ENCODE data around the gene CRYBB2. TPM values are rescaled to one million over a fixed set of nuclear protein-coding genes. Genes with fewer than 3 reads are reported as not detected.
"Not testable (repeated sequence)": the region's sequence is repeated elsewhere in the genome, so short reads cannot be mapped to it uniquely, and the experiment has no call there.

Gene CRYBB2
- total RNA-seq, result under 1 TPM in 1 of 2 donors, not detected in 1; 0.51 TPM

DNA sequence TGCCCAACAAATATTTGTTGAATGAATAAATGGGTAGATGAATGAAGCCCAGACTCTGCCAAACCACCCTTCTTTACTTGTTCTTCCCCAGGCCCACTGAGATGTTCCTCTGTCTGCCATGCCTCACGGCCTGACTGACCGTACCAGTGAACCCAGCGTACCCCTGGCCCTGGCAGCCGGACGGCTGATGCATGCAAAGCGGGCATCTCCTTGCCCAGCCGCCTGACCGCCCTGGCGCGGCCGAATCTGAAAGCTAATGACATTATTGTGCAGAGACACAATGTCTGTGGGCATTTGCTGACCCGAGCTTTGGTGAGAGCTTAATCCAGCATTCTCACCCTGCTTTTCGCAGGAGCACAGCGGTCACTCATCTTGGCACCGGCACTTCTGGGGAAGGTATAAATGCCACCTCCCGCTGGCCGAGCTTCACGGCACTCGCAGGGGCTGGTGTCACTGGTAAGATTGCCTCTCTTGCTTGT, at the start of gene CRYBB2:
CRYBB2 (plus strand) TSS at position 429 of the 479 bp plus-strand sequence. CDS start 1,791 bp downstream, outside the sequence.
- Mint-ChIP-seq H3K27me3 (ENCODE audit: low read depth) (peaks cover 12% of the 10 kb centered on the region), H3K9me3 (no peaks in the 10 kb centered on the region), H3K36me3 (ENCODE audit: insufficient read depth in 2 of 2) (no peaks in the 10 kb centered on the region), H3K27ac (no peak within 1 kb of the TSS), H3K4me3 (no peak within 1 kb of the TSS), H3K4me1 (ENCODE audit: low read depth) (no peaks in the 10 kb centered on the region)
- DNase-seq, result no peak
- no peak for ATAC-seq (replicated peaks in 1 of 2)

DNA sequence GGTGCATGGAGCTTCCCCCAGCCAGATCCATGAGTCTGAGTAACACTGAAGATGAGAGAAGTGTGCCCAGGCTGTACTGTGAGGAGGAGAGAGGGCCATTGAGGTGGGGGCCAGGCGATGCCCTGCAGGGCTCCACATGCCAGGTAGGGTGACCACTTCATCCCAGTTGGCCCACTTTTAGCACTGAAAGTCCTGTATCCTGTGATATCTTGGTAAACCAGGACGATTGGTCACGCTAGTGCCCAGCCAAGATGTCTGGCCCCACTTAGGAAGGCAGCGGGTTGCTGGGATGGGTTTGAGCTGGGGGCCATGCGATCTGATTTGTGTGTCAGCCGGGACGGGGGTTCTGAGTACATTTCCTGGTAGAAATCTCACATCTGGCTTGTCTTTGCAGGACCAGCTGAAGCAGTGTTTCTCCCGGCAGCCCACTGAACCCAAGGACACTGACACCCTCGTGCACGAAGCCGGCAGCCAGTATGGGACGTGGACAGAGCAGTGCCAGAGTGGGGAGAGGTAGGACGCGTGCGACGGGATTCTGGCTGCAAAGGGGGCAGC, 48.9 kb upstream of the CRYBB2 start:
- Mint-ChIP-seq H3K36me3 (ENCODE audit: insufficient read depth in 2 of 2) (no peaks in the 10 kb centered on the region), H3K4me3 (no peak overlapping the region), H3K9me3 (no peaks in the 10 kb centered on the region), H3K27ac (no peak overlapping the region), H3K27me3 (ENCODE audit: low read depth) (no peaks in the 10 kb centered on the region), H3K4me1 (ENCODE audit: low read depth) (no peaks in the 10 kb centered on the region)
- no peak for DNase-seq
- ATAC-seq (replicated peaks in 1 of 2), result no peak

- Mint-ChIP-seq H3K27me3 (ENCODE audit: low read depth) (no peaks in the 10 kb centered on the region), H3K9me3 (no peaks in the 10 kb centered on the region), H3K4me1 (ENCODE audit: low read depth) (no peaks in the 10 kb centered on the region), H3K27ac (no peak overlapping the region), H3K36me3 (ENCODE audit: insufficient read depth in 2 of 2) (no peaks in the 10 kb centered on the region), H3K4me3 (no peak overlapping the region)
- DNase-seq (peak; percentile 28 to 39), ATAC-seq (replicated peaks in 1 of 2) (peak in 1 of 2 donors; percentile 43)
Measured at GRCh38 chr22:25172153-25172552, 47.3 kb upstream of the CRYBB2 start.

DNA sequence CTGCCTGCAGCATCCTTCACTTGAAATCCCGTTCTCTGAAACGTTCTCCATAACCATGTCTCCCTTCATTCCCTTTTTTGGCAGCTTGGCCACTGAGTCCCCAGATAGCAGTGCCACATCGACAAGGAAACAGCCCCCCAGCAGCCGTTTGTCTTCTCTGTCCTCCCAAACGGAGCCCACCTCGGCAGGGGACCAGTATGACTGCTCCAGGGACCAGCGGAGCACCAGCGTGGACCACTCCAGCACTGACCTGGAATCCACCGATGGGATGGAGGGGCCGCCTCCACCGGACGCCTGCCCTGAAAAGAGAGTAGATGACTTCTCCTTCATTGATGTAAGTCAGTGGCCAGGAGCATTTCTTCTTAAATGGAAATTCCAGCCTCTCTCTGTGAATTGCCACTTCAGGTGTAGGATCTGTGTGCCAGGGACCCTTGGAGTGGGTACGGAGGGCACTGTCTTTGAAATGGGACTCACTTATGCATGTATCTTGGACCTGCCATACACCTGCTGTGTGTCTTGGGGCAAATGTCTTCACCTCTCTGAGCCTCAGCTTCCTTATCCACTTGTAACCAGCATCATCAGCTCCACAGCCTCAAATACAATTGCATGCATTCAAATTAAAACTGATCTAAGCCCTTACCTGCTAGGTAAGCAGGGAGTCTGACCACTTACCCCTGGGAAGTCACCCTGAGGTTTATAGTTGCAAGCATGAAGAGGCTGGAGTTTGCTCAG, 45.1 kb upstream of the CRYBB2 start:
- H3K36me3 Mint-ChIP-seq (ENCODE audit: insufficient read depth in 2 of 2), result peaks cover 0 to 1% of the 10 kb centered on the region in 2 donors
- H3K27me3 Mint-ChIP-seq (ENCODE audit: low read depth), result no peaks in the 10 kb centered on the region
- H3K9me3 Mint-ChIP-seq, result peaks cover 0 to 2% of the 10 kb centered on the region in 2 donors
- H3K4me3 Mint-ChIP-seq, result no peak overlapping the region
- H3K27ac Mint-ChIP-seq, result no peak overlapping the region
- no peaks in the 10 kb centered on the region for H3K4me1 Mint-ChIP-seq (ENCODE audit: low read depth)
- no peak for DNase-seq
- ATAC-seq (replicated peaks in 1 of 2), result no peak

DNA sequence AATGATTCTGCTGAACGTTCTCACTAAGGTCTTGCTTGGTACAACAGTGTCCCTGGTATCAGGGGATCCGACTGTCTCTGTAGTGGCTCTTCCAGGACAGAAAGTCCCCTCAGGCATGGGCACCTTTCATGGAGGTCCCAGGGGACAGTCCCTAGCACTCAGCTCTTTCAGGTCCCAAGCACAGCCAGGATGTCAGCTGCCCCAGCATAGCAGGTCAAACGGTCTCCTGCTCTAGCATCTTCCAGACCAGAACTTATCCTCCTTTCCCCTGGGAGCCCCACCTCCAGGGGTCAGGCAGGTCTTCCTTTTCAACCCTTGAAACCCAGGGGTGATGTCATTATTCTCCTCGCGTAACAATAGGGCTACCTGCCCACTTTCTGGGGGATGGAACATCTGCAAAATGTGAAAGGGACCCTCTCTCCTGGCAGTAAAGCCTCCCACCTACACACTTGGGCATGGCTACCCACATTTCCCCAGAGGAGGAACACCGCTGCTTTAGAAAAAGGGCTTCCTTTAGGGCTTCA, 44.5 kb upstream of the CRYBB2 start:
- Mint-ChIP-seq H3K27me3 (ENCODE audit: low read depth) (no peaks in the 10 kb centered on the region), H3K4me1 (ENCODE audit: low read depth) (no peaks in the 10 kb centered on the region), H3K36me3 (ENCODE audit: insufficient read depth in 2 of 2) (peaks cover 0 to 7% of the 10 kb centered on the region in 2 donors), H3K27ac (no peak overlapping the region), H3K4me3 (no peak overlapping the region), H3K9me3 (peaks cover 0 to 7% of the 10 kb centered on the region in 2 donors)
- DNase-seq (no peak), ATAC-seq (replicated peaks in 1 of 2) (no peak)

- H3K27ac Mint-ChIP-seq, result no peak overlapping the region
- no peak overlapping the region for H3K4me3 Mint-ChIP-seq
- no peak for ATAC-seq (replicated peaks in 1 of 2)
- no peaks in the 10 kb centered on the region for H3K27me3 Mint-ChIP-seq (ENCODE audit: low read depth)
- peaks cover 0 to 8% of the 10 kb centered on the region in 2 donors for H3K36me3 Mint-ChIP-seq (ENCODE audit: insufficient read depth in 2 of 2)
- no peak for DNase-seq
- peaks cover 0 to 8% of the 10 kb centered on the region in 2 donors for H3K9me3 Mint-ChIP-seq
- H3K4me1 Mint-ChIP-seq (ENCODE audit: low read depth), result no peaks in the 10 kb centered on the region
Measured at GRCh38 chr22:25176175-25176574, 43.3 kb upstream of the CRYBB2 start.

- no peak overlapping the region for H3K27ac Mint-ChIP-seq
- no peak overlapping the region for H3K4me3 Mint-ChIP-seq
- no peak for ATAC-seq (replicated peaks in 1 of 2)
- no peaks in the 10 kb centered on the region for H3K27me3 Mint-ChIP-seq (ENCODE audit: low read depth)
- peaks cover 0 to 8% of the 10 kb centered on the region in 2 donors for H3K36me3 Mint-ChIP-seq (ENCODE audit: insufficient read depth in 2 of 2)
- no peaks in the 10 kb centered on the region for H3K4me1 Mint-ChIP-seq (ENCODE audit: low read depth)
- no peak for DNase-seq
- peaks cover 0 to 8% of the 10 kb centered on the region in 2 donors for H3K9me3 Mint-ChIP-seq
Measured at GRCh38 chr22:25176799-25177198, 42.6 kb upstream of the CRYBB2 start.

- Mint-ChIP-seq H3K9me3 (peaks cover 0 to 8% of the 10 kb centered on the region in 2 donors), H3K27me3 (ENCODE audit: low read depth) (no peaks in the 10 kb centered on the region), H3K36me3 (ENCODE audit: insufficient read depth in 2 of 2) (peaks cover 0 to 8% of the 10 kb centered on the region in 2 donors), H3K4me1 (ENCODE audit: low read depth) (no peaks in the 10 kb centered on the region), H3K4me3 (no peak overlapping the region), H3K27ac (no peak overlapping the region)
- no peak for DNase-seq
- ATAC-seq (replicated peaks in 1 of 2), result no peak
Measured at GRCh38 chr22:25177226-25177625, 42.2 kb upstream of the CRYBB2 start.

GRCh38 chr22:25177895-25178294, 41.5 kb upstream of the CRYBB2 start:
- DNase-seq (no peak), ATAC-seq (replicated peaks in 1 of 2) (no peak)
- no peaks in the 10 kb centered on the region for H3K27me3 Mint-ChIP-seq (ENCODE audit: low read depth)
- no peaks in the 10 kb centered on the region for H3K4me1 Mint-ChIP-seq (ENCODE audit: low read depth)
- no peak overlapping the region for H3K27ac Mint-ChIP-seq
- peaks cover 0 to 8% of the 10 kb centered on the region in 2 donors for H3K9me3 Mint-ChIP-seq
- peaks cover 0 to 8% of the 10 kb centered on the region in 2 donors for H3K36me3 Mint-ChIP-seq (ENCODE audit: insufficient read depth in 2 of 2)
- no peak overlapping the region for H3K4me3 Mint-ChIP-seq

DNA sequence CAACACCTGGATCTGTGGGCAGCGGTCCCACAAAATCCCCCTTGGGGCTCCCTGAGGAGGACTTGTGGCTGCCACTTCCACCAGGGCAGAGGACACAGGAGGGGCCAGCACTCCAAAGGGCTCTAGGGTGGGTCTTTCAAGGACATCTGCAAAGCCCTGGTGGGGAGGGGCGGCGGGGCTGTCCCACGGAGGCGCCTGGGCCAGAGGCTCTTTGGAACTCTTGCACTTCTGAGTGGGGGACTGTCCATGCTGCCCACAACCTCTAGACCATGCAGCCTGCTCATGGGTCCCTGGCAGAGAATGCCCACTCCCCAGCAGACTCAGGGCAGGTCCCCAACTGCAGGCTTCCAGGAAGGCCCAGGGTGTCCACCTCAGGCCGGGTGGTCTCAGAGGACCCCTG, 41.1 kb upstream of the CRYBB2 start:
- peak overlapping the region in 1 of 2 donors; percentile 58 for H3K4me3 Mint-ChIP-seq

GRCh38 chr22:25178869-25179631, 40.4 kb upstream of the CRYBB2 start:
- not testable (repeated sequence) for H3K4me3 Mint-ChIP-seq; H3K27me3 Mint-ChIP-seq (ENCODE audit: low read depth); H3K9me3 Mint-ChIP-seq; H3K27ac Mint-ChIP-seq; H3K4me1 Mint-ChIP-seq (ENCODE audit: low read depth); H3K36me3 Mint-ChIP-seq (ENCODE audit: insufficient read depth in 2 of 2)
- DNase-seq (peak; percentile 7 to 20), ATAC-seq (replicated peaks in 1 of 2) (peak; percentile 72 to 84)

More for the DNA sequence above, 41.1 kb upstream of the CRYBB2 start:
- not testable (repeated sequence) for H3K4me1 Mint-ChIP-seq (ENCODE audit: low read depth); H3K27me3 Mint-ChIP-seq (ENCODE audit: low read depth); H3K27ac Mint-ChIP-seq; H3K36me3 Mint-ChIP-seq (ENCODE audit: insufficient read depth in 2 of 2); H3K9me3 Mint-ChIP-seq
- ATAC-seq (replicated peaks in 1 of 2) (peak; percentile 41 to 65), DNase-seq (peak in 1 of 2 donors; percentile 9)

DNA sequence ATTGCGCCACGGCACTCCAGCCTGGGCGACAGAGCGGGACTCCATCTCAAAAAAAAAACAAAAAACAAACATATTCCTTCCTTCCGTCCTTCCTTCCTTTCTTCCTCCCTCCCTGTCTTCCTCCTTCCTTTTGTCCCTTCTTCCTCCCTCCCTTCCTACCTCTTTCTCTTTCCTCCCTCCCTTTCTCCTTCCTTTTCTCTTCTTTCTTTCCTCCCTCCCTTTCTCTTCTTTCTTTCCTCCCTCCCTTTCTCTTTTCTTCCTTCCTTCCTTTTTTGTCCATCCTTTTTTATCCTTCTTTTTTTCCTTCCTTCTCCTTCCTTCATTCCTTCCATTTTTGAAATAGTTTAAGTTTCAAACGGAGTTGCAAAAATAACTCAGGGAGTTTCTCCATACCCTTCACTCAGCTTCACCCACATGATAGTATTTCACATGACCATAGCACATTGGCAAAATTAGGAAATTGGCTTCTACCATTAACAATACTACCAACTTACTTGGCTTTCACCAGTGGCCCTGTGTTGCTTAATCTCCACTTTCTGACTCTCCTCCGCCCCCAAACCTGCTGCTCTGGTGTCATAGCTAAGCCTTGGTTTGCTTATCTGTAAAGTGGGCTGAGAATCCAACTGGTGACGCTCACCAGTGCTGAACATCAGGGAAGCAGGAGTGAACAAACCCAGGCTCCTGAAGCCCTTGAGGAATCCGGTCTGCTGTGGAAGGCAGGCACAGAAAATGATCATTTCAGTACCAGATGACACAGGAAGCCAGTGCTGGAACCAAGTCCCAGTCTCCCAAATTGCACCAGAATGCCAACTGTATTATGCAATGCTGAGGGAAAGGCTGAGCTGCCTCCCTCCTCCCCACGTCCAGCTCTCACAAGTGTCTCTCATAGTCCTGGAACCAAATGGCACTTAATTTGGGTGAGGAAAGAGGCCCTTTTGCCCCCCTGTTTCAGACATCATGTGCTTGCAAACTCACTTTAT, 37.0 kb upstream of the CRYBB2 start:
- Mint-ChIP-seq H3K27ac (no peak overlapping the region), H3K27me3 (ENCODE audit: low read depth) (no peaks in the 10 kb centered on the region), H3K9me3 (peaks cover 0 to 8% of the 10 kb centered on the region in 2 donors), H3K36me3 (ENCODE audit: insufficient read depth in 2 of 2) (peaks cover 0 to 8% of the 10 kb centered on the region in 2 donors), H3K4me1 (ENCODE audit: low read depth) (no peaks in the 10 kb centered on the region), H3K4me3 (no peak overlapping the region)
- ATAC-seq (replicated peaks in 1 of 2) (no peak), DNase-seq (no peak)

All from activated T-cell treated with anti-CD3 and anti-CD28 coated beads, Interleukin-2, amount 50 U/mL, for 72 hours (primary cell).